PC-9 (cell line): ENCODE results near the gene HOXA1.

Source experiments
- EZH2 ChIP-seq: fragments of 200-600 bp; sonication (generic); IDR thresholded peaks from 2 replicates; pipeline ENCODE4 v1.8.0; 2017; ENCODE audit warnings: antibody characterized with exemption, low read depth
- TF ChIP-seq, protein P1 (sequence below): fragments of 200-600 bp; sonication (generic); conservative IDR thresholded peaks from 2 replicates; pipeline ENCODE4 v1.6.1; 2017; ENCODE audit warnings: mixed run types, antibody characterized with exemption, mild to moderate bottlenecking, moderate library complexity

DNA sequence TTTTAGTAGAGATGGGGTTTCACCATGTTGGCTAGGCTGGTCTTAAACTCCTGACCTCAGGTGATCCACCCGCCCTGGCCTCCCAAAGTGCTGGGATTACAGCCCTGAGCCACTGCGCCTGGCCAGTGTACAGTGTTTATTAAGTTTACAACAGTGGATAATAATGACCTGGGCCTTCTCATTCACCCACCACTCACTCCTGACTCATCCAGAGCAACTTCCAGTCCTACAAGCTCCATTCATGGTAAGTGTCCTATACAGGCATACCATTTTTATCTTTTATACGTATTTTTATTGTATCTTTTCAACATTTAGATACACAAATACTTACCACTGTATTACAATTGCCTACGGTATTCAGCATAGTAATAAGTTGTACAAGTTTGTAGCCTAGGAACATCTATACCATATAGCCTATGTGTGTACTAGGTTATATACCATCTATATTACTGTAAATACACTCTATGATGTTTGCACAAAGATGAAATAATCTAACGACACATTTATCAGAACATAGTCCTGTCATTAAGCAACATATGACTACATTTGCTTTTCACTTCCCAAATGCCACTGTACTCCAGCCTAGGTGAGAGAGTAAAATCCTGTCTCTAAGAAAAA lies 17.1 kb downstream of the HOXA1 start:
- TF ChIP-seq, protein P1, sequence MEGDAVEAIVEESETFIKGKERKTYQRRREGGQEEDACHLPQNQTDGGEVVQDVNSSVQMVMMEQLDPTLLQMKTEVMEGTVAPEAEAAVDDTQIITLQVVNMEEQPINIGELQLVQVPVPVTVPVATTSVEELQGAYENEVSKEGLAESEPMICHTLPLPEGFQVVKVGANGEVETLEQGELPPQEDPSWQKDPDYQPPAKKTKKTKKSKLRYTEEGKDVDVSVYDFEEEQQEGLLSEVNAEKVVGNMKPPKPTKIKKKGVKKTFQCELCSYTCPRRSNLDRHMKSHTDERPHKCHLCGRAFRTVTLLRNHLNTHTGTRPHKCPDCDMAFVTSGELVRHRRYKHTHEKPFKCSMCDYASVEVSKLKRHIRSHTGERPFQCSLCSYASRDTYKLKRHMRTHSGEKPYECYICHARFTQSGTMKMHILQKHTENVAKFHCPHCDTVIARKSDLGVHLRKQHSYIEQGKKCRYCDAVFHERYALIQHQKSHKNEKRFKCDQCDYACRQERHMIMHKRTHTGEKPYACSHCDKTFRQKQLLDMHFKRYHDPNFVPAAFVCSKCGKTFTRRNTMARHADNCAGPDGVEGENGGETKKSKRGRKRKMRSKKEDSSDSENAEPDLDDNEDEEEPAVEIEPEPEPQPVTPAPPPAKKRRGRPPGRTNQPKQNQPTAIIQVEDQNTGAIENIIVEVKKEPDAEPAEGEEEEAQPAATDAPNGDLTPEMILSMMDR: no peak
- no peak for TF ChIP-seq EZH2
